WTC11 (cell line): Measurements from ENCODE around the gene ISG20L2. TPM values are rescaled to one million over a fixed set of nuclear protein-coding genes. Genes with fewer than 3 reads are reported as not detected.

Experiments used
- ATAC-seq: fragments of 200-7000 bp; cut with Tn5 transposase; 2 replicates; pipeline ENCODE4 v1.10.0; 2021; ENCODE audit warnings: mild to moderate bottlenecking, moderate library complexity
- CTCF ChIA-PET: fragments of 300-600 bp; sonication (Branson Sonifier 250); formaldehyde crosslinking; loops from one replicate; lab custom pipeline; 2021; ENCODE audit warnings: antibody characterized with exemption; lab: Charles Lee
- POLR2A ChIA-PET: fragments of 350-600 bp; sonication (Branson Sonifier 250); formaldehyde crosslinking; loops from one replicate; lab custom pipeline; 2021; ENCODE audit warnings: antibody characterized with exemption; lab: Charles Lee
- DNase-seq: peaks from one replicate; pipeline ENCODE4 v3.0.0; 2021; ENCODE audit warnings: low spot score
- H3K27ac Mint-ChIP-seq: 2 replicates; pipeline ENCODE4 v1.8.0; 2021; ENCODE audit warnings: mixed read lengths
- H3K27me3 Mint-ChIP-seq: 2 replicates; pipeline ENCODE4 v1.8.0; 2021; ENCODE audit warnings: low read depth, mild to moderate bottlenecking, moderate library complexity, mixed read lengths
- H3K36me3 Mint-ChIP-seq: 2 replicates; pipeline ENCODE4 v1.8.0; 2021; ENCODE audit warnings: mixed read lengths
- H3K4me1 Mint-ChIP-seq: 2 replicates; pipeline ENCODE4 v1.8.0; 2022; ENCODE audit warnings: mixed read lengths
- H3K4me3 Mint-ChIP-seq: 2 replicates; pipeline ENCODE4 v1.8.0; 2021; ENCODE audit warnings: mild to moderate bottlenecking, moderate library complexity, mixed read lengths
- H3K9me3 Mint-ChIP-seq: 2 replicates; pipeline ENCODE4 v1.8.0; 2021; ENCODE audit warnings: mixed read lengths
- AR ChIP-seq: fragments of 250-450 bp; sonication (Bioruptor Pico); IDR thresholded peaks from 2 replicates; pipeline ENCODE4 v1.9.0; 2021; ENCODE audit warnings: mild to moderate bottlenecking
- ATF2 ChIP-seq: sonication (generic); formaldehyde crosslinking; IDR thresholded peaks from 2 replicates; pipeline ENCODE4 v1.8.1; 2022; ENCODE audit warnings: low read depth, missing genetic modification reagents, borderline replicate concordance
- ESRRA ChIP-seq: sonication (generic); formaldehyde crosslinking; IDR thresholded peaks from 2 replicates; pipeline ENCODE4 v1.8.1; 2022; ENCODE audit warnings: mild to moderate bottlenecking, missing genetic modification reagents, borderline replicate concordance
- HMGXB4 ChIP-seq: sonication (generic); formaldehyde crosslinking; IDR thresholded peaks from 2 replicates; pipeline ENCODE4 v1.8.1; 2023; ENCODE audit warnings: mild to moderate bottlenecking, moderate library complexity, missing genetic modification reagents
- MXD4 ChIP-seq: fragments of 250-450 bp; sonication (Bioruptor Pico); IDR thresholded peaks from 2 replicates; pipeline ENCODE4 v1.8.0; 2021; ENCODE audit warnings: mild to moderate bottlenecking, moderate library complexity, borderline replicate concordance
- NFE2L1 ChIP-seq: sonication (generic); formaldehyde crosslinking; IDR thresholded peaks from 2 replicates; pipeline ENCODE4 v1.8.1; 2023; ENCODE audit warnings: missing genetic modification reagents
- NR1H2 ChIP-seq: sonication (generic); formaldehyde crosslinking; IDR thresholded peaks from 2 replicates; pipeline ENCODE4 v1.9.0; 2021; ENCODE audit warnings: mild to moderate bottlenecking, moderate library complexity, missing genetic modification reagents
- OVOL2 ChIP-seq: fragments of 250-450 bp; sonication (Bioruptor Pico); IDR thresholded peaks from 2 replicates; pipeline ENCODE4 v1.9.0; 2021; ENCODE audit warnings: mild to moderate bottlenecking, borderline replicate concordance
- PRRX2 ChIP-seq: fragments of 250-450 bp; sonication (Bioruptor Pico); IDR thresholded peaks from 2 replicates; pipeline ENCODE4 v1.8.0; 2021; ENCODE audit warnings: mild to moderate bottlenecking
- SP1 ChIP-seq: sonication (generic); formaldehyde crosslinking; conservative IDR thresholded peaks from 2 replicates; pipeline ENCODE4 v1.8.1; 2022; ENCODE audit warnings: missing genetic modification reagents
- TEAD1 ChIP-seq: sonication (generic); formaldehyde crosslinking; IDR thresholded peaks from 2 replicates; pipeline ENCODE4 v1.8.0; 2022; ENCODE audit warnings: mild to moderate bottlenecking, missing genetic modification reagents
- USF1 ChIP-seq: sonication (generic); formaldehyde crosslinking; IDR thresholded peaks from 2 replicates; pipeline ENCODE4 v1.8.0; 2022; ENCODE audit warnings: mild to moderate bottlenecking, missing genetic modification reagents
- ZBTB21 ChIP-seq: sonication (generic); formaldehyde crosslinking; IDR thresholded peaks from 2 replicates; pipeline ENCODE4 v1.8.1; 2023; ENCODE audit warnings: mild to moderate bottlenecking, missing genetic modification reagents, borderline replicate concordance
- ZNF219 ChIP-seq: sonication (generic); formaldehyde crosslinking; IDR thresholded peaks from 2 replicates; pipeline ENCODE4 v1.8.0; 2023; ENCODE audit warnings: missing genetic modification reagents, mild to moderate bottlenecking, borderline replicate concordance
- ZNF263 ChIP-seq: sonication (generic); formaldehyde crosslinking; IDR thresholded peaks from 2 replicates; pipeline ENCODE4 v1.8.1; 2022; ENCODE audit warnings: low read depth, mild to moderate bottlenecking, moderate library complexity, missing genetic modification reagents
- ZNF317 ChIP-seq: sonication (generic); formaldehyde crosslinking; IDR thresholded peaks from 2 replicates; pipeline ENCODE4 v1.8.1; 2023; ENCODE audit warnings: low read depth, mild to moderate bottlenecking, moderate library complexity, missing genetic modification reagents, borderline replicate concordance
- ZNF423 ChIP-seq: fragments of 250-450 bp; sonication (Bioruptor Pico); IDR thresholded peaks from 2 replicates; pipeline ENCODE4 v2.1.2; 2022; ENCODE audit warnings: mild to moderate bottlenecking, moderate library complexity
- ZSCAN18 ChIP-seq: fragments of 250-450 bp; sonication (Bioruptor Pico); IDR thresholded peaks from 2 replicates; pipeline ENCODE4 v2.1.2; 2022; ENCODE audit warnings: mild to moderate bottlenecking, moderate library complexity
- total RNA-seq: library from RNA; stranded (reverse); gene quantifications from 3 replicates; pipeline ENCODE4 v1.2.3, GENCODE V29; 2021
- TF ChIP-seq, protein P1 (sequence below): sonication (generic); formaldehyde crosslinking; IDR thresholded peaks from 2 replicates; pipeline ENCODE4 v1.8.1; 2022; ENCODE audit warnings: mild to moderate bottlenecking, moderate library complexity, missing genetic modification reagents
- TF ChIP-seq, protein P2 (sequence below): fragments of 250-450 bp; sonication (Bioruptor Pico); IDR thresholded peaks from 2 replicates; pipeline ENCODE4 v1.9.0; 2021; ENCODE audit warnings: moderate library complexity, mild to moderate bottlenecking, inconsistent platforms, borderline replicate concordance
- TF ChIP-seq, protein P3 (sequence below): sonication (generic); formaldehyde crosslinking; IDR thresholded peaks from 2 replicates; pipeline ENCODE4 v1.8.1; 2023; ENCODE audit warnings: mild to moderate bottlenecking, missing genetic modification reagents

Gene ISG20L2
- total RNA-seq, 1 experiment from 2014 or later: 43.8 TPM

DNA sequence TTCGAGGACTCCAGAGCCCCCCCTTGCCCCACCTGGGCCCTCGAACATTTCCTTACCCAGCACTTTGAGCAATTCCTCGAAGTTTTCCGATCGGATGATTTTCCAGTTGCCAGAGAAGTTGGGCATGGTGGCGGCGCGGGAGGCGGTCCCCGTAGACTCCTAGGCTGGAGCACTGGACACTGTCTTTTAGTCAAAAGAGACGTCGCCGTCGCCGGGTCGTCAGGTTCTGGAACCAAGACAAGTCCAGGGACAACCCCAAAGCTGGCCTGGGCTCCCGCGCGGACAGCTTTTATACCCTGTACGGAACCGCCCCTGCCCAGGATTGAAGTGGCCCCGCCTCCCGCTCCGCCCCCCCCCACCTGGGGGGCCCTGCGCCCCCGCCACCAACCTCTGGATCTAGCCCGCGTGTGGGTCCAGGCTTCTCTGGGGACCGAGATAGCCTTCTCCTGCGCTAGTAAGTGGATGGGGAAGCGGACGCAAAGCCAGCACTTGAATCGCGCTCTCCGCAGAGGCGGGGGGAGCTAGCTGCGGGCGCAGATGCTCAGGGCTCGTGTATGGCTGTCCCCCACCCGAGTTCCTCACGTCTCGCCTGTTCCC lies 23.1 kb downstream of the ISG20L2 start, which contains the start of gene CRABP2:
TSS of gene CRABP2 (minus strand) at position 263 of the 597 bp plus-strand sequence. CDS start at position 126, 137 bp downstream.
- Mint-ChIP-seq H3K4me1 (peaks cover 58% of the 10 kb centered on the region), H3K27me3 (peaks cover 23% of the 10 kb centered on the region), H3K4me3 (peak within 1 kb of the TSS; percentile 84), H3K36me3 (peaks cover 10% of the 10 kb centered on the region), H3K9me3 (no peaks in the 10 kb centered on the region), H3K27ac (peak within 1 kb of the TSS; percentile 96)
- TF ChIP-seq SP1: 0 out of 2 replicates have a peak, but pooled peaks have one; percentile 46
- TF ChIP-seq TEAD1 (CRISPR knock-in tag): no peak
- ChIA-PET POLR2A (interaction anchor here (0.6 to 5.4 kb wide), 13 partner anchors 10 to 51 kb away, joined by 3 to 195 read pairs (median 7); partner anchors contain the start of genes HDGF, ISG20L2, METTL25B and NES), CTCF (interaction anchor here (0.7 to 25.2 kb wide), 37 partner anchors 8 to 451 kb away, joined by 3 to 1553 read pairs (median 8); partner anchors contain the start of genes BCAN, HAPLN2, HDGF and INSRR)
- DNase-seq (peak; percentile 68), ATAC-seq (peak; percentile 3)

DNA sequence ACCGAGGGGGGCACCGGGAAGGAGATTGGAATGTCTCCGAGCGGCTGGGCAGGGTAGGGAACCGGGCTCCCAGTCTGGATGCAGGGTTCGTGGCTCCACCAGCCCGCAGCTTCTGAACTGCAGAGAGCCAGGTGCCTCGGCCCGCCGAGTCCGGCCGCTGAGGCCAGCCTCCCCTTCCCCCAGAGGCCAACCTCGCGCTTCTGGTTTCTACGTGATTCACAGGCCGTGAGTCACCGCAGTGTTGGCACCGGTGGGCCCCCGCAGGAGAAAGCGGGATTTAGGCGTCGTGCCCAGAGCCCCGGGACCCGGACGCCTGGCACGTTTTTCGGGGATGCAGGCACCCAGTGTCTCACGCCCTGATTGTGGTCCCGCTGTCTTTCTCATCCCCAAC lies 23.6 kb downstream of the ISG20L2 start:
- Mint-ChIP-seq H3K9me3 (no peaks in the 10 kb centered on the region), H3K27me3 (peaks cover 23% of the 10 kb centered on the region), H3K4me1 (peaks cover 53% of the 10 kb centered on the region), H3K36me3 (peaks cover 15% of the 10 kb centered on the region), H3K27ac (no peak overlapping the region), H3K4me3 (peak overlapping the region; percentile 84)
- no peak for ATAC-seq
- CTCF ChIA-PET: interaction anchor here (0.9 to 25.2 kb wide), 17 partner anchors 9 to 451 kb away, joined by 3 to 1553 read pairs (median 11); partner anchors contain the start of genes HAPLN2, HDGF, INSRR and ISG20L2
- peak; percentile 46 for DNase-seq
- POLR2A ChIA-PET: interaction anchor here (0.6 to 5.4 kb wide), 5 partner anchors 13 to 40 kb away, joined by 4 to 195 read pairs (median 14); partner anchors contain the start of genes ISG20L2, METTL25B and NES
- no peak for TF ChIP-seq NFE2L1 (CRISPR knock-in tag)
- TF ChIP-seq ZNF219 (CRISPR knock-in tag): no peak
- TF ChIP-seq ZSCAN18 (CRISPR knock-in tag): no peak
- no peak for TF ChIP-seq HMGXB4
- TF ChIP-seq USF1 (CRISPR knock-in tag): 0 out of 2 replicates have a peak, but pooled peaks have one; percentile 26
- TF ChIP-seq, protein P1, sequence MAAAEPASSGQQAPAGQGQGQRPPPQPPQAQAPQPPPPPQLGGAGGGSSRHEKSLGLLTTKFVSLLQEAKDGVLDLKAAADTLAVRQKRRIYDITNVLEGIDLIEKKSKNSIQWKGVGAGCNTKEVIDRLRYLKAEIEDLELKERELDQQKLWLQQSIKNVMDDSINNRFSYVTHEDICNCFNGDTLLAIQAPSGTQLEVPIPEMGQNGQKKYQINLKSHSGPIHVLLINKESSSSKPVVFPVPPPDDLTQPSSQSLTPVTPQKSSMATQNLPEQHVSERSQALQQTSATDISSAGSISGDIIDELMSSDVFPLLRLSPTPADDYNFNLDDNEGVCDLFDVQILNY (CRISPR knock-in tag): peak; percentile 51; the same call in 1 of the 2 replicates
- no peak for TF ChIP-seq AR (CRISPR knock-in tag)
- no peak for TF ChIP-seq OVOL2 (CRISPR knock-in tag)
- no peak for TF ChIP-seq PRRX2
- no peak for TF ChIP-seq ZNF423 (CRISPR knock-in tag)
- no peak for TF ChIP-seq MXD4 (CRISPR knock-in tag)
- TF ChIP-seq ZNF263: no peak
- TF ChIP-seq, protein P2, sequence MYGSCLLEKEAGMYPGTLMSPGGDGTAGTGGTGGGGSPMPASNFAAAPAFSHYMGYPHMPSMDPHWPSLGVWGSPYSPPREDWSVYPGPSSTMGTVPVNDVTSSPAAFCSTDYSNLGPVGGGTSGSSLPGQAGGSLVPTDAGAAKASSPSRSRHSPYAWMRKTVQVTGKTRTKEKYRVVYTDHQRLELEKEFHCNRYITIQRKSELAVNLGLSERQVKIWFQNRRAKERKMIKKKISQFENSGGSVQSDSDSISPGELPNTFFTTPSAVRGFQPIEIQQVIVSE (CRISPR knock-in tag): no peak
- TF ChIP-seq ZBTB21 (CRISPR knock-in tag): no peak
- 0 out of 2 replicates have a peak, but pooled peaks have one; percentile 28 for TF ChIP-seq ZNF317
- TF ChIP-seq NR1H2: no peak
- TF ChIP-seq, protein P3, sequence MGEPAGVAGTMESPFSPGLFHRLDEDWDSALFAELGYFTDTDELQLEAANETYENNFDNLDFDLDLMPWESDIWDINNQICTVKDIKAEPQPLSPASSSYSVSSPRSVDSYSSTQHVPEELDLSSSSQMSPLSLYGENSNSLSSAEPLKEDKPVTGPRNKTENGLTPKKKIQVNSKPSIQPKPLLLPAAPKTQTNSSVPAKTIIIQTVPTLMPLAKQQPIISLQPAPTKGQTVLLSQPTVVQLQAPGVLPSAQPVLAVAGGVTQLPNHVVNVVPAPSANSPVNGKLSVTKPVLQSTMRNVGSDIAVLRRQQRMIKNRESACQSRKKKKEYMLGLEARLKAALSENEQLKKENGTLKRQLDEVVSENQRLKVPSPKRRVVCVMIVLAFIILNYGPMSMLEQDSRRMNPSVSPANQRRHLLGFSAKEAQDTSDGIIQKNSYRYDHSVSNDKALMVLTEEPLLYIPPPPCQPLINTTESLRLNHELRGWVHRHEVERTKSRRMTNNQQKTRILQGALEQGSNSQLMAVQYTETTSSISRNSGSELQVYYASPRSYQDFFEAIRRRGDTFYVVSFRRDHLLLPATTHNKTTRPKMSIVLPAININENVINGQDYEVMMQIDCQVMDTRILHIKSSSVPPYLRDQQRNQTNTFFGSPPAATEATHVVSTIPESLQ: no peak
- no peak for TF ChIP-seq ATF2
- no peak for TF ChIP-seq ESRRA (CRISPR knock-in tag)
